GM04504 (cell line): ENCODE results near the gene FAM219A.
A peak's percentile ranks its signal among the peaks of the same experiment; 100 is the strongest.
"Not testable (repeated sequence)": the region's sequence is repeated elsewhere in the genome, so short reads cannot be mapped to it uniquely, and the experiment has no call there.

ENCODE experiments used
- DNase-seq: peaks from one replicate; pipeline ENCODE4 v3.0.0-alpha.2; 2012; ENCODE audit warnings: low read depth

The FAM219A gene

DNA sequence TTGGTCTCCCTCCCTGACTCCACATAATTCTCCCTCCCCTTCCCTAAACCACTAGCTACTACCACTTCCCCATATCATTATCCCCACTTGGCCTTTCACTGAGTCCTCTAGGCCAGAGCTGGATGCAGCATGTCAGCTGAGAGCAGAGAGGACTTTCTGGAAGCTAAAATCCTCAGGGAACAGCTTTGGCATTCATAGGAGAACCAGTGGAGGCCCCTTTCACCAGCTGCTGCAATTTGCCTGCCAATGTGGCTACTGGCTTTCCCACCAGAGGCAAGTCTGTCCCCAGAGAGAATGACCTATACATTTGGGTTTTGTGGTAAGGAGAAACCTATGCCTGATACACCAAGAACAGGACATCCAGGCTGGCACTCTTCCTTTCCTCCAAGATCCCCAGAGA is 14.4 kb downstream of the FAM219A start:
- DNase-seq: no peak

DNA sequence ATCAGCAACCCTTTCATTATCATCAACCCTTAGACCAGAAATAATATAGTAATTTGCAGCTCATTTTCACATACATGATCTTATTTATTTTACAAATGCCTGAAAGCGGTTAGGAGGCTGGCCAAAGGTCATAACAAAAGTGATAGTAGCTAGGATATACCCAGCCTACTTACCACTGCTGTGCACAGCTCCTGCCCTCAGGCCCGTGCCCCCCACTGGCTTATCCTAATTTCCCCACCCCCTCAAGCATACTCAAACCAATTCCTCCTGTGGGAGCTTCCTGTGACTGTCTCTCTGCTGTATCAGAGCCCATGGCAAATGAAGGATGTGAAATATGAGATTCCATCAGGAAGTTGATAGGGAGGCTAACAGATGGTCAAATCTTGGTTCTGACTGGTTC is 14.8 kb downstream of the FAM219A start:
- no peak for DNase-seq

DNA sequence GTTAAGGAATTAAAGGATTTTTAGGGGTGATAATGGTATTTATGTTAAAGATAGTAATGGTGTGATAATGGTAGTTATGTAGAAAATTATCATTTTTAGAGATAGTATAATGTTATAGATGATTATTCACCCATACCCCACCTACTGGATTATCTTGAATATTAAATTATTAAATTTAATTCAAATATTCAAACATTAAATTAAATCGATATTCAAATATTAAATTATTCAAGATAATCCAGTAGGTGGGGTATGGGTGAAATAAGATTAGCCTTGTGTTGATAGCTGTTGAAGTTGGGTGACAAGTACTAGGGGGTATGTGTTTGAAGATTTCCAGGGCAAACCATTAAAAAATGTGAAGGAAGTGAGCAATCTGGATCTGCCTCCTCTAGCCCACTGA is 15.6 kb downstream of the FAM219A start:
- DNase-seq: no peak

DNA sequence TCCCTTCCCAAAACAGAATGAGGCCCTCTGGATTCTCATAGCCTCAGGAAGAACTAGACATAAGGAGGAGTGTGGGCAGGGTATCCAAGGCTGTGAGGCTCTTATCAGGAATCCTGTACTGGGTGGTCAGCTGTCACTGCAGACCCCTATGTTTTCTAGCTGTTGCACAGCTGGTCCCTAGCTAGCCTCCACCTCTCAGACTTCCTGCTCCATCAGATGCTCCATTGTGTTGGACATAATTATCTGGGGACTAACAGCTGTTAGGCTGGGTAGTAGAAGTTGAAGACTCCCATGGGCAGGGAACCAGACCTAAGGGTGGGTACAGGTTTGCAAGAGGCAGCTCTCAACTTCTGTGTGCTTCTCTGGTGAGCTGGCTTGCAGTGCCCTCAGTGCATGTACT is 18.4 kb downstream of the FAM219A start:
- no peak for DNase-seq

DNA sequence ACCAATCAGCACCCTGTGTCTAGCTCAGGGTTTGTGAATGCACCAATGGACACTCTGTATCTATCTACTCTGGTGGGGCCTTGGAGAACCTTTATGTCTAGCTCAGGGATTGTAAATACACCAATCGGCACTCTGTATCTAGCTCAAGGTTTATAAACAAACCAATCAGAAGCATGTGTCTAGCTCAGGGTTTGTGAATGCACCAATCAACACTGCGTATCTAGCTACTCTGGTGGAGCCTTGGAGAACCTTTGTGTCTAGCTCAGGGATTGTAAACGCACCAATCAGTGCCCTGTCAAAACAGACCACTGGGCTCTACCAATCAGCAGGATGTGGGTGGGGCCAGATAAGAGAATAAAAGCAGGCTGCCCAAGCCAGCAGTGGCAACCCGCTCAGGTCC is 19.9 kb downstream of the FAM219A start:
- DNase-seq: not testable (repeated sequence)

DNA sequence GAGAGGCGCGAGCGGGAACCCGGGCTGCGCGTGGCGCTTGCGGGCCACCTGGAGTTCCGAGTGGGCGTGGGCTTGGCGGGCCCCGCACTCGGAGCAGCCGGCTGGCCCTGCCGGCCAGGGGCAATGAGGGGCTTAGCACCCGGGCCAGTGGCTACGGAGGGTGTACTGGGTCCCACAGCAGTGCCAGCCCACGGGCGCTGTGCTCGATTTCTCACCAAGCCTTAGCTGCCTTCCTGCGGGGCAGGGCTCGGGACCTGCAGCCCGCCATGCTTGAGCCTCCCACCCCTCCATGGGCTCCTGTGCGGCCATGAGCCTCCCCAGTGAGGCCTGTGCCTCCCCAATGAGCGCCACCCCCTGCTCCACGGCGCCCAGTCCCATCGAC is 20.5 kb downstream of the FAM219A start:
- DNase-seq: not testable (repeated sequence)

DNA sequence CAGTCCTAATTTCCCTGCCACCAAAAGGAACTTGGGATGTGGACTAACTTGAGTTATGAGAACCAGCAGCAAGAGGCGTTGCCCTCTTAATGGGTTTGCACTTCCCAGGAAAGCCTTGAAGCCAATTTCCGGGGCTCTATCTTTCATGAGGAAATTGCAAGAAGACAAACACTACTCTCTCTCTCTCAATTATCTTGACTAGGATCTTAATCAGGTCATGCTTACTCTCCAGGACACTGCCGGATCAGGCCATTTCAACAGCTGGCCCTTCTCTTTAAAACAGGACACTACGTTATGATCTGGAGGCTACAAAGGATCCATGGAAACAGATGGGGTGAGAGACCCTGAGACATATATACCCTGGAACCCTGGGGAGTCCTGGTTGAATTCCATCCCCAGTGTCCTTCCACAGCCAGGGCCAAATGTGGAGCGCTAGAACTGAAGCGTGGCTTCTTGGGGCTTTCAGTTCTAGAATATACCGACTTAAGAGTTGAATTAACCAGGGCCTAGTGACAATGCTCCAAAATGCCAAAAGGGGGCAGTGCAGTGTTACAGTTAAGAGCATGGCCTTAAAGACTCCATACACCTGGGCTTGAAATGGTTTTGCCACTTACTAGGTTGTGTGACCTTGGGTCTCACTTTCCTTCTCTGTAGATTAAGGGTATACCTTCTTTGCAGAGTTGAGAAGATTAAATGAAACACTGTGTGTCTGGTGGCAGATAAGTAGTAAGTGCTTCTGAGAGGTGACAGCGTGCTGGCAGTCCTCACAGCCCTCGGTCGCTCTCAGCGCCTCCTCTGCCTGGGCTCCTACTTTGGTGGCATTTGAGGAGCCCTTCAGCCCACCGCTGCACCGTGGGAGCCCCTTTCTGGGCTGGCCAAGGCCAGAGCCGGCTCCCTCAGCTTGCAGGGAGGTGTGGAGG is 21.1 kb downstream of the FAM219A start:
- DNase-seq: peak; percentile 45

DNA sequence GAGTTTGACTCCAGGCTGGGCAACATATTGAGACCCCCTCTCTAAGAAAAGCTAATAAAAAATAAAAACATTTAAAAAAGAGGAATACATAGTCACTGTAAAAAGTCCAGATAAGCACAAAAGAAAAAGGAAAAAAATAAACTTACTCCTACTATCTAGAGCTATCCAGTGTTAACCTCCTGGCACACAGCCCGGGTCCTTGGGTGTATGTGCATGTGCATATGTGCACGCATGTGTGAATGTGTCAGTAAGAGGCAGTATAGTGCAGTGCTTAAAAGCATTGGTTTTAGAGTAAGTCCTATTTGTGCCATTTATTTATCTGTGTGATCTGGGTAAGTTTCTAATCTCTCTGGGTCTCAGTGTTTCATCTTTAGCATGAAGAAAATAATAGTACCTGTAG is 26.7 kb downstream of the FAM219A start:
- DNase-seq: no peak

DNA sequence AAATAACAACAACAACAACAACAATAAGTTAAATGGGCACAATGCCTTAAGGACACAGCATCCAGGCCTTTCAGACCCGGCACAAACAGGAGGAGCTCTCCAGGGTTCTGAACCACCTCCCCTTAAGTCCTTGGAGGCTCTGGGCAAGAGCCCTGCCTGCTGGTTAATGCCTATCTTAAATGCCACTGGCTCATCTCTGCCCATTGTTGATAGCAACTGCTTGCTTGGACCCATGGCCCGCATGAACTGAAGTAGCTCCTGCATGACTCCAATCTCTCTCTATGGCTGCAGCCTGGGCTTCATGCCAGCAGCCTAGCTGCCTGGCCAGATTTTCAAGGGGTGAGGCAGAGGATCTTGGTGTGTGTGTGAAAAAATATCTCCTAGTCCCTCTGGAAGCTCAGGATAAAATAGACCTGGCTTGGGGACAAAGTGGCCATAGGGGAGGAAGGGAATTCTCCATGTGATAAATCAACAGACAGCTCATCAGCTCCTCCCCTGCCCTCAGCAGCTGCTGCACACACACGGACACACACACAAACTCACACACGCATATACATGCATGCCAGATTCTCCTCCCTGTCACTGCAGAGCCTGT is 27.4 kb downstream of the FAM219A start:
- peak; percentile 65 for DNase-seq

DNA sequence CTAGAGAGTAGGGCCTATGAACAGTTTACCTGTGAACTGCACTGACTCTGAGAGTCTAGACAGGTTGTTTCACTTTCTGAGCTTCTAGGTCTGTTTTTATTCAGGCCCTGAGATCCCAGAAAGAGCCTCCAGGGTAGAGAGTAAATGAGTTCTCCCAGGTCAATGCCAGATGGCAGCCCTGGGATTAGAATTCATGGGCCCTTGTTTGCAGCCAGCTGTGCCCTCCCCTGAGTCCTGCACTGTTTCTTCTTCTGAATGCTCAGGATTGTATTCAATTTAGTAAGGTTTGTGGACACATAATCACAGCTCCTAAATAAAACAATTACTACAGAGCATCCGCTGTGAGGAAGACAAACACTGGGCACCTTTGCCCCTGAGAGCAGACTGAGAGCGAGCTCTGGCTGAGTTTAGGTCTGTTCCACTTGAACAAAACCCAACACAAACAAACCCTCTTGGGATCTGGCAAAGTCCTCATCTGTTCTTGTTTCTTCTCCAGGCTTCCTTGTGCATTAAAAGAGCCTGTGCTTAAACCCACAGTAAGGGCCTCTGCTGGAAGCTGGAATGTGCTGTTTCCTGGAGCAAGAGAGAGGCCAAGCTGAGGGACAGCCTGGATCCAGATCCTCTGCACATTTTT is 29.9 kb downstream of the FAM219A start:
- DNase-seq: no peak

DNA sequence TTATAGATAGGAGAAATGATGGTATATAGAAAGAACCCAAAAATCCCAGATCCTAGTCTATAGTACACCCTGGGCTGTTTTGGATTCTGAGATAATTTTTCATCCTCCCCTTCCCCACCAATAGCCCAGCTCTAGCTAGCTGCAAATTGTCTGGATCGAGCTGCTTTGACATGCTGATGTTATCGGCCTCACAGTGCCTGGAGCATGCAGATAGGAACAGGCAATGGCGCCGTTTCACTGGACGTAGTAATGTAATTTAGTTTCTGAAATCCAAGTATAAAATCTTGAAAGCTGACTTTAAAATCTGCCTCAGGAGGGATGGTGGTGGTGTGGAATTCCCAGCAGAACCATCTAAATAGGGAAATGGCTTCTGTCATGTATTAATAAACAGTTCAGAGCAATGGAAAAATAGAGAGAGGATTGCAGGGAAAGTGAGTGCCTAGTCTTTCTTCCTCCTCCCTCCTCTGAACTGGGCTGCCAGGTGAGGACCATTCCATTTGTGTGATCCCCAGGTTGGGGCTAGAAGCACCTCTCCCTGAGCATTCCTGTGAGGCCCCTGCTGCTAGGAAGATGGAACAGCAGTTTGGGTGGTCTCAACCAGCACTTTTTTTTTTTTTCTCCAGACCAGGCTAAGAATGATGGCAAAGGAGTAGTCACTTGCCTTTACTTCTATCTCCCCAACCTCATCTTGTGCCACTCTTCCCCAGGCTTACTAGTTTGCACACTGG is 31.9 kb downstream of the FAM219A start:
- DNase-seq: no peak

DNA sequence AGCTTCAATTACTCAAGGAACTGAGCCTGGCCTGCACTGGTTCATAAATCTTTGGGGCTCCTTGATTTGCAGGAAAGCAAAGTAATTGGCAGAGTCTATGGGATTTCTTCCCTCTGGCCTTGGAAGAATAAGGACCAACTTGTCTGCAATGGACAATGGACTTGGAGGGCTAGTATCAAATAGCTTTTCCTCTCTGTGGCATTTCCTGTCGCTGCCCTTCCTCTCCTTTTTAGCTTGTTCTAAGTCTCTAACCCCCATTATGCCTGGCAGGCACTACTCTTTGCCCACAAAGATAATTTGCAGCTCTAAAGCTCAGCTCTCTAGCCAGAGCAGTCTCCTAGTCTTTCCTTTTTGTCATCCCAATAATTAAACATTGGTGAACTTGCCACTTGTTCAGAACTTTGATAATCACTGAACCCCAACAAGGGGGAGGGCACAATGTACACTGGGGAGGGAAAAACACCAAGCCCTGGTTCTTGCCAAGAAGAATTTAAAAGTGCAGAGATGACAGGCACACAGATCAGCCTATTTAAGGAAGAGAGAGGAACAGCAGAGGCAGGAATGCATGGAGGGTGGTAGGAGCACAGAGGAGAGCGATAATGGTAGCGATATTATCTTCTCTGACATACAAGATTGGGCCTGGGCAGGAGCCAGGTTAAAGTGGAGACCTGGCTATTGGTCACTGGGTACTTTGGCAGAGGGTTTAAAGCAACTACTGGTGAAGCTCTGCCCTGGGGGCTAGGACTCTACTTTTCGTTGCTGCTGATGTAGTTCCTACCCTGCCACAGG is 38.5 kb downstream of the FAM219A start:
- DNase-seq: no peak

DNA sequence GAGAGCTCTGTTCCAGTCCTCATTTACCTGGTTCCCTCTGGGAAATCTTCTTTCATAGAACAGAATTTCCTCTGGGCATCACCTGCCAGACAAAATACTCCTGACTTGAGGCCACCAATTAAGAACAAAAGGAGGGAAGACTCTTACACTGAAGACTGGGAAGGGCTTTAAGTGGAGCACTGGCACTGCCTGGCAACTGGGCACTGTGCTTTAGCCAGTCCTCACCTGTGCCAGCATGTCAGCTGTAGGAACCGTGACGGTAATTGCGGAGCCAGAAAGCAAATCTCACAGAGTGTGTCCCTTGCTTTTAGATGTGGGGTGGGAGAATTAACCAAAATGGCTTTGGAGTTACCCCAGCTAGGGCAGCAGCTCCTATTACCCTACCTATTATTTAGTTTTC is 40.6 kb downstream of the FAM219A start:
- no peak for DNase-seq

DNA sequence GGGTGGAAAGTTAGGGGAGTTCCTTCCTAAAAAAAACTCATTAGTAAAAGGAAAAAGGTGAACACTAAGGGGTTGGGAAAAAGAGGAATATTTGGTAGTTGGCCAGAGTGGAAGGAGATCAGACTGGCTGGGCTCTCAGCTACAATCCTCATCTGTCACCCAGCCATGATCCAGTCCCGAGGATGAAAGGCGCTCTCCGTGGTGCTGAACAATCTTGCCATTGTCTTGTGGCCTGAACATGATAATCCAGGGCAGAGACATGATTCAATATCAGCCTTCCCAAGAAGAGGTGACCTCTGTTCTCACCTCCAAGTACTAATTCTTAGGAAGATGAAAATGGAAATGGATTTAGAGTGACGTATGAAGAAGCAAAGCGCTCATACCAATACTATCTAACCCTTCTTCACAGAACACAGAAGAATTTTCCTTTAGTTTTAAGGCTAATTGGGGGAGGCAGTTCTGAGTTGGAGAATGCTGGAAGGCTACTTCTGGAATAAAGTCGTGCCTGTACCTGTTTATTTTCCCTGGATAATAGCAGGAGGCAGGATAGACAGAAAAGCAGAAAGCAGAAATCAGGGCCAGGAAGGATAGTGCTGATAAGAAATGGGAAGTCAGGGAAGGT is 45.0 kb downstream of the FAM219A start:
- DNase-seq: peak; percentile 20

DNA sequence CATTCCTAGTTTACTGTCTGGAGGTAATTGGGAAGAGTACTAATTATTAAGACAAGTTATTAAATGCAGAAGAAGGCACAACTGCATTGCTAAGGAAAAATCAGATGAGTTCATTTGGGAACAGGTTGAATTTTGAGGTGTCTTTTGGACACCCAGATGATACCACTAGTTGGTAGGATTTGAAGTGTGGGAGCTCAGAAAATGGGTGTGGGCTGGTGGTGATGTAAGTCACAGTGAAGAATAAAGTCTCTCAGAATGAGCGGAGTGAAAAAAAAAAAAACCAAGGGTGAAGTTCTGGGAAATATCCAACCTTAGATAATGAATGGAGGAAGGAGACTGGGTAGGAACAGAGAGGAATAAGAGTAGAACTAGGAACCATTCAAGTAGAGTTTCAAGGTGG is 46.0 kb downstream of the FAM219A start:
- DNase-seq: no peak

DNA sequence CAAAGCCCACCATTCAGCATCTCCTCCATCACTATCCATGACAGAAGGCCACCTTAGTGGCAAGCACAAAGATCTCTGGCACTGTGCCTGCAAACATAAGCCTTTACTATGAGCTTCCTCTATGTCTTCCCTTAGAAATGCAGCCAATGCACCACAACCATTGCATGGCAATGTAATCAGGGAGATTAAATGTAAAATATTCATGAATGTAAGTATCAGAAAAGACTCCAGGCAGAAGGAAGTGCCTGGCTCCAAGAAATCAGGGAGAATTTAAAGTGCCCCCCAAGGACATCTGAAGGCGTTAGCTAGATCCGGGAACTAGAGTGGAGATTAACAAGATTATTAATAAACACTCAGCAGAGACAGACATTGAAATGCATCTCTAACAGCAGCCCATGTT is 49.2 kb downstream of the FAM219A start:
- DNase-seq: no peak

DNA sequence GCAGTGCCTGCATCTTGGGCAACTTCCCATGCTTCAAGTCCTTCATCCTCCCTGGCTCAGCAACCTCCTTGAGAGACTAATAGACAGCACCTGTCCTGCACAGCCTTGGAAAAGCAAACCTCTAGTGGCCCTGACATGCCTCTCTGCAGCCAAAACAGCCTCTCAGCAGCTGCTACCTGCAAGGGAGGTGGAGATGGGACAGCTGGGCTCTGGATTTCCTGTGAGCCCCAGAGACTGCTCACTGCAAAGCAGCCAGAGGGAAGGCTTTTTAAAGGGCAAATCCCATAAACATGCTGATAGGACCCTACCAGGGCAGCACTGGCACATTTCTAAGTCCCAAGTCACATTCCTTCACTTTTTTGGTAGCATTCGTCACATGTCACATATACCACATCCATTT is 50.2 kb downstream of the FAM219A start:
- no peak for DNase-seq

DNA sequence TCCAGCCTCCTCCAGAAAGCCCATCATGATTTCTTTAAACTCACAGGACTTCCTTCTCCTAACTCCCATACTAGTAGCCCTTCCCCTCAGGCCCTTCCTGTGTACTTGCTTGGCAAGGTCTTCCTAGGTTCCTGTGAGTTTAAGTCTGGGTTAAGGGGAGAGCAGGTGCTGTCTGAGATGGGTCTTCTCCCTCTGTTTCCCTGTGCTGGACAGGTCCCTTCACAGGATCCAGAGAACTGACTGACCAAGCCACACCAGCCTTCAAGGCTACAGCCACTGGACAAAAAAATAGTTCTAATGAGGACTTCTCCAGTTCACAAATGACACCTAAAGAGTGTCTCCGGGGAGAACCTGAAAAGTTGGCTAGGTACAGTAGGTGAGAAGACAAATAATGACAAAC is 52.2 kb downstream of the FAM219A start:
- no peak for DNase-seq

DNA sequence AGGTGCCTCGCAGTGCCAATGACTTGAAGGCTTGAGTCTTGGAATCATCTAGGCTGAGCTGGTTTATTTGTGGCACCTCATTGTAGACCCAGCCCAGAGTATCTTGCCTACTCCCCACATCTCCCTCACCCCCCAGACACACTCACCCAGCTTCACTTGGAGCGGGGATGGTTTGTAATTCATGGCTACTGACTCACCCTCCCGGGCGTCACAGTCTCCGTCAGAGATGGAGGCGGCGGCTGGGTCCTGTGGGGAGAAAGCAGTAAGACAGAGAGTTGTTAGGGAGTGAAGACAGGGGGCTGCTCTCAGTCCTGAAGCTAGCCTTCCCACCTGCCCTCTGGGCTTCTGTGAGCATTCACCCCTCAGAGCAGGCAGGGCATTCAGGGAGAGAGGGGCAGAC is 52.7 kb downstream of the FAM219A start:
- peak; percentile 17 for DNase-seq

DNA sequence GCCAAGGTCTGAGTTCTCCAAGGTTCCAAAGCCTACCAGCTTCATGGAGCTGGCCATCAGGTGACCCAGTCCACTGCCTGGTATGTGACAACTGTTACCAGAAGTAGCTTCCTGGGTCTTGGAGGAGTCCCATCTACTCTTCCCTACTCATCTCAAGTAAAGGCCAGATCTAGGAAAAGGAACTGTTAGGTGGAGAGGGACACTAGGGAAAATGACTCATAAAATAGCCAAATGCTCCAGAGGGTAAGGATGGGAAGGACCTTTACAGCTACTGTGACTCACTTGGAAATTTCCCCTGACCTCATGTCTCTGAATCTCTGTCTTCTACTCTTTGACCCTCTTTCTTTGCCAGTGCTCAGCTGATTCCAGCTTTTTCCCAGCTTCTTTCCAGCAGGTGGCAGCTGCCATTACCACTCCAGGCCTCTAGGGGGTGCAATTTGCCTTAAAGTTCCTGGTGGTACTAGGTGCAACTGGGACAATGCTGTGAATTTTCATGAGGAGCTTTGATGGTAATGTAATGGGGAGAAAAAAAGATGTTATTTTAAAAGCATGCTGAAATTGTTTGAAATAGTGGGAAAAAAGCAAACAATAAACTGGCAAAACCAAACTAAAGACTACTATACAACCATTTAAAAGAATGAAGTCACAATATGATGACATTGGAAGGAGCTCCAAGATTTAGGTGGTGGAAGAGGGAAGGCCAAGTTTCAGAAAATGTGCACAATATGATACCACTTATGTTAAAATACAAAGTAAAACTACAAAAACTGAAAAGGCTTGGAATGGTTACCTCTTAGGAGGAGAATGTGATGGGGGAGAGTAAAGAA is 54.6 kb downstream of the FAM219A start:
- DNase-seq: peak; percentile 34
